Hematopoietic multipotent progenitor cell treated with erythropoietin and hydrocortisone succinate and interleukin-3 and kit ligand, for 8 days (in vitro differentiated cells): ENCODE measurements around the gene AP4B1.
A peak's percentile ranks its signal among the peaks of the same experiment; 100 is the strongest.

ENCODE experiments used
- DNase-seq: peaks from one replicate; pipeline ENCODE4 v3.0.0-alpha.2; 2015

The AP4B1 gene

GRCh38 chr1:113891631-113892220 lies 12.9 kb downstream of the AP4B1 start:
- DNase-seq, result no peak

GRCh38 chr1:113890816-113891215 lies 13.8 kb downstream of the AP4B1 start:
- no peak for DNase-seq

- peak; percentile 66 for DNase-seq
Observed at GRCh38 chr1:113887402-113888175, 17.0 kb downstream of the AP4B1 start, which contains the start of gene BCL2L15. Gene BCL2L15 (minus strand): TSS chr1:113887581. CDS start chr1:113887375, 206 bp downstream.

- no peak for DNase-seq
Observed at GRCh38 chr1:113886417-113887401, 17.9 kb downstream of the AP4B1 start.

GRCh38 chr1:113881661-113882060 lies 22.9 kb downstream of the AP4B1 start:
- no peak for DNase-seq

GRCh38 chr1:113879739-113880038 lies 24.9 kb downstream of the AP4B1 start:
- no peak for DNase-seq

- DNase-seq, result no peak
Observed at GRCh38 chr1:113876176-113876575, 28.4 kb downstream of the AP4B1 start.

GRCh38 chr1:113875714-113876113 lies 28.9 kb downstream of the AP4B1 start:
- no peak for DNase-seq

- DNase-seq, result peak; percentile 82
Observed at GRCh38 chr1:113874012-113874879, 30.4 kb downstream of the AP4B1 start.

- DNase-seq, result peak; percentile 50
Observed at GRCh38 chr1:113872219-113872935, 32.2 kb downstream of the AP4B1 start.

GRCh38 chr1:113871597-113872113 lies 32.9 kb downstream of the AP4B1 start, which contains the start of gene PTPN22:
Gene PTPN22 (minus strand): TSS chr1:113871712.
- peak; percentile 78 for DNase-seq

- no peak for DNase-seq
Observed at GRCh38 chr1:113870778-113871177, 33.8 kb downstream of the AP4B1 start.

- peak; percentile 22 for DNase-seq
Observed at GRCh38 chr1:113868387-113869083, 36.1 kb downstream of the AP4B1 start.

GRCh38 chr1:113861641-113862040 lies 43.0 kb downstream of the AP4B1 start:
- DNase-seq, result no peak

- no peak for DNase-seq
Observed at GRCh38 chr1:113860891-113861290, 43.7 kb downstream of the AP4B1 start.

GRCh38 chr1:113859478-113860175 lies 45.0 kb downstream of the AP4B1 start:
- peak; percentile 53 for DNase-seq

GRCh38 chr1:113858982-113859381 lies 45.6 kb downstream of the AP4B1 start:
- no peak for DNase-seq

- no peak for DNase-seq
Observed at GRCh38 chr1:113858418-113858817, 46.2 kb downstream of the AP4B1 start.

GRCh38 chr1:113857776-113858175 lies 46.8 kb downstream of the AP4B1 start:
- DNase-seq, result no peak

- no peak for DNase-seq
Observed at GRCh38 chr1:113856401-113856790, 48.2 kb downstream of the AP4B1 start.
